ENCODE measurements around the gene CTIF. TPM values are rescaled to one million over a fixed set of nuclear protein-coding genes. Genes with fewer than 3 reads are reported as not detected.

CTIF gene
- total RNA-seq, 1 experiment from 2014 or later, result 26.5 TPM

DNA sequence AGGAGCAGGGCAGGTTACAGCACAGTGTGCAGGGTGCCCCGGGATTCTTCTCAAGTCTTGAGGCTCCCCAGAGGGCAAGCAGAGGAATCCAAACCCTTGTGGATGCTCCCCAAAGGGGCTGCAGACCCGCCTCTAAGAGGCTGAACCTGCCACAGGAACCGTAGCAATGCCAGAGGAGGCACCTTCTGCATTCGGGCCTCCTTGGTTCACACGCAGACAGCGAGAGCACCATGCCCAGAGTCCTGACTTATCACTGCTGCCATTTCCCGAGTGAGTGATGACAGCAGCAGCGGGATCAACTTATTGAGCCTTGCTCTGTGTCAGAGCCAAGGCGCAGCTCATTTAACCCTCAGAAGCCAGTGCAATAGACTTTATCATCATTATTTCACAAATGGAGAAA, 203.5 kb downstream of the CTIF start:
- in situ Hi-C loops (cut with HindIII; ENCODE audit: low pct_unique_long_range_greater_than_20kb, low sequenced_read_pairs), result no loop called here
- H3K36me3 ChIP-seq (ENCODE audit: control insufficient read depth, insufficient read depth, low read length), result no peaks in the 10 kb centered on the region
- H3K9me3 ChIP-seq (ENCODE audit: control insufficient read depth, insufficient read depth, low read depth, low read length), result no peaks in the 10 kb centered on the region
- ChIA-PET CTCF (no interaction called here), POLR2A (no interaction called here)
- DNase-seq (ENCODE audit: low read depth, low spot score), result no peak
- TF ChIP-seq SIN3A (IDR thresholded peaks at IDR 0.05; ENCODE audit: borderline replicate concordance, insufficient read depth, low read depth, low read length), result no peak
- TF ChIP-seq REST (IDR thresholded peaks at IDR 0.05; ENCODE audit: insufficient read depth in 1 of 2, low read depth in 2 of 2, low read length in 1 of 2), result no peak
- no peak for TF ChIP-seq CTCF (IDR thresholded peaks at IDR 0.05)
- no peak for TF ChIP-seq TCF7L2 (IDR thresholded peaks at IDR 0.05; ENCODE audit: low read depth, low read length)
- TF ChIP-seq POLR2AphosphoS5 (IDR thresholded peaks at IDR 0.05; ENCODE audit: low read depth, low read length), result no peak
- H3K4me1 ChIP-seq (ENCODE audit: control insufficient read depth, insufficient read depth, low read length), result no peaks in the 10 kb centered on the region
- H3K4me3 ChIP-seq (ENCODE audit: low read depth in 2 of 2, low read length in 2 of 2), result no peak overlapping the region
- intact Hi-C loops (cut with micrococcal nuclease; ENCODE audit: unreplicated experiment), result no loop called here
- no peaks in the 10 kb centered on the region for H3K27me3 ChIP-seq (ENCODE audit: control insufficient read depth, insufficient read depth, low read length)
- ATAC-seq, result no peak
- no TSS peak for BruUV-seq (replicated peaks)
- H3K27ac ChIP-seq (ENCODE audit: low read length), result no peak overlapping the region

- H3K4me1 ChIP-seq (ENCODE audit: control insufficient read depth, insufficient read depth, low read length), result no peaks in the 10 kb centered on the region
- no peaks in the 10 kb centered on the region for H3K9me3 ChIP-seq (ENCODE audit: control insufficient read depth, insufficient read depth, low read depth, low read length)
- ChIA-PET CTCF (no interaction called here), POLR2A (no interaction called here)
- DNase-seq (ENCODE audit: low read depth, low spot score), result no peak
- TF ChIP-seq SIN3A (IDR thresholded peaks at IDR 0.05; ENCODE audit: borderline replicate concordance, insufficient read depth, low read depth, low read length), result no peak
- no peak for TF ChIP-seq POLR2AphosphoS5 (IDR thresholded peaks at IDR 0.05; ENCODE audit: low read depth, low read length)
- no peak for TF ChIP-seq CTCF (IDR thresholded peaks at IDR 0.05)
- TF ChIP-seq REST (IDR thresholded peaks at IDR 0.05; ENCODE audit: insufficient read depth in 1 of 2, low read depth in 2 of 2, low read length in 1 of 2), result no peak
- TF ChIP-seq TCF7L2 (IDR thresholded peaks at IDR 0.05; ENCODE audit: low read depth, low read length), result no peak
- H3K36me3 ChIP-seq (ENCODE audit: control insufficient read depth, insufficient read depth, low read length), result no peaks in the 10 kb centered on the region
- ATAC-seq, result no peak
- intact Hi-C loops (cut with micrococcal nuclease; ENCODE audit: unreplicated experiment) (no loop called here), in situ Hi-C loops (cut with HindIII; ENCODE audit: low pct_unique_long_range_greater_than_20kb, low sequenced_read_pairs) (no loop called here)
- H3K27me3 ChIP-seq (ENCODE audit: control insufficient read depth, insufficient read depth, low read length), result no peaks in the 10 kb centered on the region
- no peak overlapping the region for H3K27ac ChIP-seq (ENCODE audit: low read length)
- BruUV-seq (replicated peaks), result no TSS peak
- H3K4me3 ChIP-seq (ENCODE audit: low read depth in 2 of 2, low read length in 2 of 2), result no peak overlapping the region
These were observed 204.1 kb downstream of the CTIF start for GRCh38 chr18:48742706-48743475.
